Activated CD8-positive, alpha-beta memory T cell treated with anti-CD3 and anti-CD28 coated beads for 48 hours (primary cell): ENCODE results near the gene GLI3.

ENCODE experiments used
- DNase-seq, 3 experiments: peaks; one replicate each; pipeline ENCODE4 v3.0.0-alpha.2; 2020; ENCODE audit warnings: low read depth in 2 of 3, low spot score in 2 of 3

Gene GLI3

GRCh38 chr7:42180806-42181205 is 56.2 kb downstream of the GLI3 start:
- no peak for DNase-seq

GRCh38 chr7:42176724-42177101 is 60.3 kb downstream of the GLI3 start:
- DNase-seq, result no peak

GRCh38 chr7:42175834-42176723 is 60.9 kb downstream of the GLI3 start:
- DNase-seq, result no peak

GRCh38 chr7:42174391-42174912 is 62.6 kb downstream of the GLI3 start:
- DNase-seq, result no peak

- DNase-seq, result no peak
These were observed 66.3 kb downstream of the GLI3 start for GRCh38 chr7:42170724-42171123.

- no peak for DNase-seq
These were observed 68.5 kb downstream of the GLI3 start for GRCh38 chr7:42168512-42168911.

GRCh38 chr7:42167631-42168236 is 69.3 kb downstream of the GLI3 start:
- no peak for DNase-seq

- DNase-seq, result no peak
These were observed 69.8 kb downstream of the GLI3 start for GRCh38 chr7:42167206-42167605.

- no peak for DNase-seq
These were observed 72.1 kb downstream of the GLI3 start for GRCh38 chr7:42164881-42165428.

GRCh38 chr7:42162560-42163325 is 74.3 kb downstream of the GLI3 start:
- no peak for DNase-seq

GRCh38 chr7:42161719-42162118 is 75.3 kb downstream of the GLI3 start:
- no peak for DNase-seq

GRCh38 chr7:42161110-42161509 is 75.9 kb downstream of the GLI3 start:
- DNase-seq, result no peak

- DNase-seq, result no peak
These were observed 77.9 kb downstream of the GLI3 start for GRCh38 chr7:42159130-42159529.

GRCh38 chr7:42156967-42157721 is 79.9 kb downstream of the GLI3 start:
- DNase-seq, result no peak

GRCh38 chr7:42156291-42156865 is 80.6 kb downstream of the GLI3 start:
- no peak for DNase-seq

- DNase-seq, result no peak
These were observed 81.3 kb downstream of the GLI3 start for GRCh38 chr7:42155584-42156290.

- DNase-seq, result no peak
These were observed 82.8 kb downstream of the GLI3 start for GRCh38 chr7:42154173-42154572.

GRCh38 chr7:42152329-42153205 is 84.4 kb downstream of the GLI3 start:
- DNase-seq, result no peak

- DNase-seq, result no peak
These were observed 85.7 kb downstream of the GLI3 start for GRCh38 chr7:42151309-42151708.
